Fibroblast of skin of right quadriceps (primary cell): ENCODE measurements around the gene CEP63.
"Not testable (repeated sequence)": the region's sequence is repeated elsewhere in the genome, so short reads cannot be mapped to it uniquely, and the experiment has no call there.

Source experiments
- DNase-seq: peaks from one replicate; pipeline ENCODE4 v3.0.0-alpha.2; 2013

Gene CEP63

DNA sequence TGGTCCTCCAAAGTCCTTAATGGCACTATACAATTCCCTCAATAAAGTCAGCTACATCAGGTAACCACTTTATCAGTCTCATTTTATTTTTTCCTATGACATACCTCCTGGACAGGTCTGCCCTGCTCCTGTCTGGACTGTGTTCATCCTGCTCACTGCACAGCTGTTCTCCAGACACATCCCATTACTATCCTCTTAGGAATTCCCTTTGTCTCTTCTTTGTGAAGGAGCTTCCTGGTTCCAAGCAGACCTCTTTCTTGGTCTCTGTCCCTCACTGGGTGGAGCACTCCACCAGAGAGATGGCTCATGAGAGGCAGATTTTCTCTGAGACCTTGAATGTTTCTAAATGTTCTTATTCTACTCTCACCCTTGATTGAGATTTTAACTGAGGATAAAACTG, 104.9 kb downstream of the CEP63 start:
- no peak for DNase-seq

DNA sequence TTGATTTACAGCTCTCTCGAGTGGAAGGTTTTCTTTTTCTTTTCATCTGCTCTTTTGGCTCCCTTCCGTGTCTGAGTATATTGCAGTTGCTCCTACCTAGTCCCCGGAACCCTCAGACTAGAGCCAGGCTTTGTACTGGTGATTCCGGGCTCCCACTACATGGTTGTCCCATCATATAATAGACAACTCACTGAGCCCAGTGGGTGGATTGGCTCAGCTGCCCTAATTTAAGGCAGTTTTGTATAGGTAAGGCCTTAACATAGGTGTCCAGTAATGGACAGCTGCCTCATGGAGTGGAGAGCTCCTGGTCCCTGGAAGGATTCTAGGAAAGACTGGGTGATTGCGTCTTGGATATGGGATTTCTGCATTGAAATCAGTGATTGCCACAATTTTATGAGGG, 106.9 kb downstream of the CEP63 start:
- DNase-seq: no peak

DNA sequence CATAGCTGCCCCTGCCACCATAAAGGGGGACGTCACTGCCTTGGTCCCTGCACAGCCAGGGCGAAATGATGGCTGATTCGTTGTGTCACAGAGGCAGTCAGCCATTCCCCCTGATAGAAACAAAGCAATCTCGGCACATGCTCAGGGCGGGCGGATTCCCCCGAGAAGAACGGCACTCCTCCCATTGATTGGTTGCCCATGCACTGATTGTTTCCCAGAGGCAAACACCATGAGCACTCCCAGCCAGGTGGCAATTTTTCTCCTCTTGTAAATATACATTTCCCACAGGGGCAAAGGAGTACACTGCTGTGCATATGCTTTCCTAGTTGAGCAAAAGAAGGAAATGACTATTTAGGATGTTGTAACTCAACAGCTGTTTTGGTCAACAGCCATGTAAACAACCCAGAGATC, 108.5 kb downstream of the CEP63 start:
- no peak for DNase-seq

GRCh38 chr3:134594986-134595385, 109.1 kb downstream of the CEP63 start:
- not testable (repeated sequence) for DNase-seq

- no peak for DNase-seq
These were observed 111.6 kb downstream of the CEP63 start for GRCh38 chr3:134597390-134597970.

DNA sequence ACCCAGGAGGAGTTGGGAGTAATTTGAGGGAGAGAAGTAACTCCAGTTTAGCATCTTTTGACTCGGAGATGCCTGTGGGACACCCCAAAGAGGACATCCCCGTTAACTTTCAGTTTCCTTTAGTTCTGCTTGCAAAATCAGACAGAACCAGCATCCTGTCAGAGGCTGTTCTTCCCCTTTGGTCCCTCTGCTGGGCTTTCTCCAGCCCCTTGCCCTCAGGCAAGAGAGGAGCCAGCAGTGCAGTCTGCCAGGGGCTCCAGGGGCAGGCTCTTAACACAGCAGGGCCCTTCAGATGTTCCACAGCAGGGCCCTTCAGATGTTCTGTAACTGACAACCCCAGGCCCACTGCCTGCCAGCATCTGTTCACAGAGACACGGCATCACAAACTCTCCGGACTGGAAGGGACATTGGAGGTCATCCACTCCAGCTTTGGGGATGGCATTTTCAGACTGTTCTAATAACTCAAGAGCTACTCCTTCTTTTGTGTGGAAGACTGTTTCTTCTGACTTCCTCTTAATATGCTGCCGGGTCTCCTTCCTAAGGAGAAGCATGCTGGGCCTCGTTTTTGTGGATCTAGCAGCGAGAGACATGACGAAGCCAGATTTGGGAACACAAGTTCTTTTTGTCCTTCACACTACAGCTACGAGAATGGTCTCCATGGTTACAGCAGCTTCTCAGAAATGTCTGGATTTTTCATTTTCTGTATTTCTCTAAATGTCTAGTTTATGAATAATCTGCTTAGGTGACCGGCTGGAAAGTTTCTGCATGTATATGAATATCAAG, 113.1 kb downstream of the CEP63 start:
- no peak for DNase-seq

DNA sequence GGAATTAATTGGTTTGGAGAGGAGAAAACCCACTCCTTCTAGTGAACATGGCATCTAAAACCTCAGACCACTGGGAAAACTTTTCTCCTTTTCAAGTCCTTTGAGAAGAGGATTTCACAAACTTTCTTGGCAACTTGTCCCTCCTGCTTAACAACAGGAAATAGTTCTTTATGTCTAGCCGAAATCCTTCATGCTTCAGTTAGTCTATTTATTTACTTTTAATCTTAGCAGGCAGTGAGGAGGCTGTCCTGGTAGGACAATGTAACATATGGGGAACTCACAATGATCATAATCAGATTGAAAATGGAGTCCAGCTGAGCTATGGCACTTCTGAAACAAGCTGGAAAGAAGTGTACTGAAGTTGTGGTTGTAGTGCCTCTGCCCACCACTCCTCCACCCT, 114.3 kb downstream of the CEP63 start:
- DNase-seq: no peak

GRCh38 chr3:134600685-134601463, 115.0 kb downstream of the CEP63 start:
- DNase-seq: peak; percentile 60

GRCh38 chr3:134601539-134602439, 115.9 kb downstream of the CEP63 start:
- peak; percentile 23 for DNase-seq

DNA sequence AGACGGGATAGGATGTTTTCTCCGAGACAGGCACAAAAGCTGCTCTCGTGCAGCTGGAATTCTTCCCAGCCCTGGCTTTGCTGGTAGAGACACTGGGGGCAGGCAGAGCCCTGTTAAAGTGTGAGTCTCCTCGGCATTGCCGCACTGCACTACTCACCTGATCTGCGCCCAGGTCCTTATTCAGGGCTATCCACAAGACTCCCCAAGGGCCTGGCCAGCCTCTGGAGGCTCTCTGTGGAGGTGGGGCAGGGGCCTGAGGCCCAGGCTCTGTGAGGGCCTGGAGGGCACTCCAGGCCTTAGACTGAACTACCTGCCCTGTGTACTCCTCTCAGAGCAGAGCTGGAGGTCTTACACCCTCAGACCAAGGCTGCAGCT, 116.6 kb downstream of the CEP63 start:
- no peak for DNase-seq

DNA sequence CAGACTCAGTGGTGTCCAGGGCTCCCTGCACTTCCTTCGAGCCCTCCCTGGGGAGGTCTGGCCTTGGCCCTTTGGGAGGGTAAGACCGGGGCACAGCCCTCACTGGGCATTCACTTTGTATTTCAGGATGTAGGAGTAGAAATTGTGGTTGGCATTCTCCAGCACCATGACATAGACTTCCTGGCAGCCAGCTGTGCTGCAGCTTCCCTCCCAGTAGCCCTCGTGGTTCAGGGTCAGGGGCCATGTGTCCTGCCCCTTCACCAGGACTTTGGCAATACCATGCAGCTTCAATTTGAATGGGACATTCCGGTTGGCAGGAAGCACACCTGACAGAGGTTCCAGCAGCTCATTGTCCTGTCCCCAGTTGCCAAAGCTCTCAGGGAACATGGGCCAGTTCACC, 117.6 kb downstream of the CEP63 start:
- DNase-seq: no peak

DNA sequence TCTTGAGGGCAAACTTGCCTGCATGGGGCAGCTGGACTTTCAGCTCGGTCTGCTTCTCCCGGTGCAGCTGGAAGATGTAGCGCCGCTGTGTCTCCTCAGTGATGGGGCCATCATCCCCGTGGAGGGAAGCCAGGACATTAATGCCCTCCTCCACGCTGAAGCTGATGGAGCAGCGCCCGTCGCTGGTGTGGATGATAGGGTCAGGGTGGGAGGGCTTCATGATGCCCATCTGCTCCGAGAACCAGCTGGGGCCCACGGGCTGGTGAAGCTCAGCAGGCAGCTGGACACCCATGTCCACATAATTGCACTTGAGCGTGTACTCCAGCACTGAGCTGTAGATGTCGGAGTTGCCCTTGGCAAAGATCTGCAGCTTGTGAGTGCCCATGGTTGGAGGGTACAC, 118.1 kb downstream of the CEP63 start:
- DNase-seq: no peak

DNA sequence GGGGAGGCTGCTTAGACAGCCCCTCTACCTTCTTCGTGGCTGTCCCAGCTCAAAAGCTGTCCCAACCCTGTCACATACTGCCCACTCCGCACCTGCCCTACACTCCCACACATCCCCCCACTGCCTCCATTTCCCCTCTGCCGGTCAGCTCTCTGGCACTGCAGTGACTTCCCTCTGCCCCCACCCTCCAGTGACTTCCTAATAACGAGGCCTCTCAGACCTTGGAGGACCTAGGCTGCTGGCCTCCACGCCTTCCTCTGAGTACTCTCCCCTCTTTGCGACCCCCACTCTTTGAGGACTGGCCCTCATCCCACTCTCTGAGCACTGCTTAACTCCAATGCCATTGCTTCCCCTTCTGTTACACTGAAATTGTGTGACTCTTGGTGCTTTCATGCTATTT, 119.7 kb downstream of the CEP63 start:
- no peak for DNase-seq

- no peak for DNase-seq
These were observed 120.5 kb downstream of the CEP63 start for GRCh38 chr3:134606033-134607025.

- DNase-seq: no peak
These were observed 121.5 kb downstream of the CEP63 start for GRCh38 chr3:134607054-134608022.

DNA sequence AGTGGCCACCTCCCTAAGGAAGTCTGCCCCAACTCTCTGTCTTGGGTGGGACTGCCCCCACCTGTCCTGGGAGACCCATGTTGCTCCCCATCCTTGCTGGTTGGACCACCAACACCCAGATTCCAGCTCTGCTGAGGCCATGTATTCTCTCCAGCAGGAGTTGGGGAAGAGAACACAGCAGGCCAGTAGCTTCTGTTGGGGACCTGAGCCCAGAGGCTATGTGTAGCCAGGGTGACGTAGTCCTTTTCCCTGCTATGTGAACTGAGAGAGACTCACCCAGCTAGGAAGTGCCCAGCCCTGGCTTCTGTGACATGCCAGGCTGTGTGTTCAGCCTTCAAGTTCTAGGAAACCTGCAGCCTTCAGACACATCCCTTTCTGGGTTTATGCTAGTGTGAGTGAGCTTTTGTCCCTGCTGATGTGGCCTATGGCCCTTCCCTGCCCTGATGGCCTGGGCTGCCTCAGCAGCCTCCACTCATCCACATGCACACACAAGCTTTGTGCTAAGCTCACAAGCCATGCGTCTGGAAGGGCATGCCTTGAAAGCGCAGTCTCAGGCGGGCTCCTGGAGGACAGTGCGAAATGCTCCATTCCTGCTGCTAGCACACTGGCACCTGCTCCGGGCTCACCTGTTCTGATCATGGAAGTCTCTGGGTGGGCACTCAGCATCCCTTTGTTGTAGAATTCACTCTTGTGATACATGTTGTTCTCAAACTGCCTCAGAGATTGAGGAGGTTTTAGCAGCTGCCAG, 122.3 kb downstream of the CEP63 start:
- no peak for DNase-seq

DNA sequence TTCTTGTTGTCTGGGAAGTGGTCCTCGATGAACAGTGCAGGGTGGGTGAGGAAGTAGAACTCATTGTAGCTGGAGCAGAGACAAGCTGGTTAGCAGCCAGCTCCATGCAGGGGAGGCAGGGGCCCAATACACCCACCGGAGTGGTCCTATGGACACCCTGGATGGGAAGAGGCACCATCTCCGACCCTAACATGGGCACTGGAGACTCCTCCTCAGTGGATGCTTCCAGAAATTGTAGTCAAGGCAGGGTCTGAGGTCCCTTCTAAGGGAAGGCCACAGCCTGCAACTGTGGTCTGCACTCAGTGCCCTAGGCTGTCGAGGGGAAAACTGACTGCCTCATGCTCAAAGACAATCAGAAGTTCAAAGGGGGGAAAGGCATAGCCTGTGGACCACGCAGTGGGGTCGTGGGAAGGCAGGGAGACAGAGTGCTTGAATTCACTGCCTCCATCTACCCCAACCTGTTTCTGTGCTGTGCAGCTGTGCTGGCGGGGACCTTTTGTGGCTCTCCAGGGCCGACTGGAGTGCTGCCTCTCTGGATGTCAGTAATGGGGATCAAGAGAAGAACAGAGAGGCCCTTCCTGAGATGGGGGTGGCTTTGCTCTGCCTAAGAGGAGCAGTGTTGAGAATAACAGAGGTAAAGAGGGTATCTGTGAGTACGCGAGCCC, 123.0 kb downstream of the CEP63 start:
- DNase-seq: no peak

DNA sequence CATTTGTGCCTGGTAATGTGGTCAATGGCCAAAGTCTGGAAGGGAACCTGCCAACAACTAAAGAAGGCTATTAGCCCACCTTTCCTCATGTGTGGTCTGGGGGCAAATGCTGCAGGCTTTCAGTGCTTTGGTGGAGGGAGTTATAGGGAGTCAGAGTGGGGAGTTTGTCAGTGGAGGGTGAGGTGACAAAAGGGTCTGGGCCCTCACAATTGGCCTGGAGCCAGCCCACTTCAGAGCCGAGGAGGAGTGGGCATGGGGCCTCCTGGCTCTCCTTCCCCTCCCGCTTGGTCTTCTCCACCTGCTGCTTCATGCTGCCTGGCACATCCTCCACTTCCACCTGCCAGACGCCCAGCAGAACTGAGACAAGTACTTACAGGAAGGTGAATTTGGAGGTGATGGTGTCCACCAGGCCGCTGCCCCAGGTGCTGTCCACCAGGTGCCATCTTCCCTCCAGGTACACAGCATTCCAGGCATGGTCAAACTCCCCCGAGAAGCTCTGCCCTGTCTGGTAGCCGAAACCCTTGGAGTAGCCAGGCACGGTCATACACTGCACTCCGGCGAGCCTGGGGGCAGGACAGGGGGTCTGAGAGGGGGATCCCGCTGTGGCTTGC, 124.1 kb downstream of the CEP63 start:
- DNase-seq: no peak
